Calu3 (cell line): ENCODE data around the gene CRCP. TPM values are rescaled to one million over a fixed set of nuclear protein-coding genes. Genes with fewer than 3 reads are reported as not detected.
A peak's percentile ranks its signal among the peaks of the same experiment; 100 is the strongest.
"Not testable (repeated sequence)": the region's sequence is repeated elsewhere in the genome, so short reads cannot be mapped to it uniquely, and the experiment has no call there.

Experiments used
- BruUV-seq: library from RNA; stranded (reverse); fragments of 400-500 nt; replicated peaks from 2 replicates; lab custom pipeline; 2021; lab: Mats Ljungman, UMichigan
- CTCF ChIA-PET: fragments of 300-600 bp; sonication (Branson Sonifier 250); formaldehyde crosslinking; loops from one replicate; lab custom pipeline; 2022; ENCODE audit warnings: antibody characterized with exemption; lab: Charles Lee
- DNase-seq: peaks from one replicate; pipeline ENCODE4 v3.0.0; 2022
- H3K27ac Mint-ChIP-seq: one replicate; pipeline ENCODE4 v1.8.0; 2022; ENCODE audit warnings: mixed read lengths; ENCODE audit not compliant: unreplicated experiment
- H3K27me3 Mint-ChIP-seq: one replicate; pipeline ENCODE4 v1.8.0; 2022; ENCODE audit warnings: mixed read lengths; ENCODE audit not compliant: unreplicated experiment
- H3K36me3 Mint-ChIP-seq: one replicate; pipeline ENCODE4 v1.8.0; 2022; ENCODE audit warnings: mild to moderate bottlenecking, moderate library complexity, mixed read lengths; ENCODE audit not compliant: insufficient read depth, unreplicated experiment
- H3K4me1 Mint-ChIP-seq: one replicate; pipeline ENCODE4 v1.8.0; 2022; ENCODE audit warnings: mild to moderate bottlenecking, low read depth, mixed read lengths; ENCODE audit not compliant: unreplicated experiment
- H3K4me3 Mint-ChIP-seq: one replicate; pipeline ENCODE4 v1.8.0; 2022; ENCODE audit warnings: mild to moderate bottlenecking, low read depth, moderate library complexity, mixed read lengths; ENCODE audit not compliant: unreplicated experiment
- H3K9me3 Mint-ChIP-seq: one replicate; pipeline ENCODE4 v1.8.0; 2022; ENCODE audit warnings: low read depth, mixed read lengths; ENCODE audit not compliant: unreplicated experiment
- CTCF ChIP-seq: fragments of 200-600 bp; IDR thresholded peaks from one replicate; pipeline ENCODE4 v1.8.0; 2022; ENCODE audit warnings: antibody characterized with exemption; ENCODE audit not compliant: unreplicated experiment
- intact Hi-C: fragments of 100-400 bp; cut with micrococcal nuclease; formaldehyde crosslinking; loops from one replicate; pipeline ENCODE4 v1.10.0; 2022; ENCODE audit not compliant: unreplicated experiment
- total RNA-seq: library from RNA; stranded (reverse); gene quantifications from 2 replicates; pipeline ENCODE4 v1.2.3, GENCODE V29; 2022

CRCP gene
- total RNA-seq, 1 experiment from 2014 or later: 30.1 TPM

DNA sequence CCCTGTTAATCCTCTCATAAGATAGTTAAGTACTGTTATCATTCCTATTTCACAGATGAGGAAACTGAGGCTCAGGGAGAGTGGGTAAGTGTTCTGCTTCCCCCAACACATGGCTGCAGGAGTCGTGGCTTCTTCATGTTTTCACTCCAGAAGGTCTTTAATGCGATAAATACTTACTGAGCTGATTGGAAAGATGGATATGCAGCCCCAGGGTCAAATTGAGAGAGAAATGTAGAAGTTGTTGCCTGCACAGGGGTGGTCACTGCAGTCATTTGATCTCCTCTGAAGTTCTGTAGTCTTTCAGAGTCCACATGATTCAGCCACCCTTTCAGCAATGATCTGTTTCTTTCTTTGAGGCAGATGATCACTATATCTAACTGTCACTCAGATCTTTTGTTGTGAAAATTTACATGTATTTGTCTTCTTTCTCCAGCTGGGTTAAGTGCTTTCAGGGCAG lies 29.3 kb downstream of the CRCP start:
- H3K36me3 Mint-ChIP-seq: peaks cover 13% of the 10 kb centered on the region

GRCh38 chr7:66145400-66146104 lies 30.9 kb downstream of the CRCP start:
- CTCF ChIA-PET: no interaction called here
- no peak overlapping the region for H3K4me3 Mint-ChIP-seq
- no peaks in the 10 kb centered on the region for H3K9me3 Mint-ChIP-seq
- TF ChIP-seq CTCF: no peak
- no TSS peak for BruUV-seq
- no peaks in the 10 kb centered on the region for H3K4me1 Mint-ChIP-seq
- DNase-seq: no peak
- intact Hi-C loops: no loop called here
- H3K27me3 Mint-ChIP-seq: no peaks in the 10 kb centered on the region
- H3K27ac Mint-ChIP-seq: no peak overlapping the region
- H3K36me3 Mint-ChIP-seq: peaks cover 11% of the 10 kb centered on the region

More for the DNA sequence above, 29.3 kb downstream of the CRCP start:
- no peaks in the 10 kb centered on the region for H3K27me3 Mint-ChIP-seq
- H3K27ac Mint-ChIP-seq: no peak overlapping the region
- intact Hi-C loops: no loop called here
- TF ChIP-seq CTCF: no peak
- no peak for DNase-seq
- CTCF ChIA-PET: no interaction called here
- no peaks in the 10 kb centered on the region for H3K4me1 Mint-ChIP-seq
- no peak overlapping the region for H3K4me3 Mint-ChIP-seq
- H3K9me3 Mint-ChIP-seq: no peaks in the 10 kb centered on the region
- no TSS peak for BruUV-seq

GRCh38 chr7:66146701-66147100 lies 32.1 kb downstream of the CRCP start:
- Mint-ChIP-seq H3K27me3 (no peaks in the 10 kb centered on the region), H3K9me3 (no peaks in the 10 kb centered on the region), H3K36me3 (peaks cover 11% of the 10 kb centered on the region), H3K27ac (no peak overlapping the region), H3K4me3 (no peak overlapping the region), H3K4me1 (no peaks in the 10 kb centered on the region)
- intact Hi-C loops: no loop called here
- TF ChIP-seq CTCF: no peak
- BruUV-seq: TSS peak; percentile 25
- no peak for DNase-seq
- CTCF ChIA-PET: no interaction called here

GRCh38 chr7:66147657-66148056 lies 33.0 kb downstream of the CRCP start:
- H3K4me1 Mint-ChIP-seq, H3K9me3 Mint-ChIP-seq, BruUV-seq, DNase-seq, H3K4me3 Mint-ChIP-seq, H3K27ac Mint-ChIP-seq, intact Hi-C loops, H3K27me3 Mint-ChIP-seq: not testable (repeated sequence)
- peaks cover 13% of the 10 kb centered on the region for H3K36me3 Mint-ChIP-seq
- CTCF ChIA-PET: interaction anchor here (0.6 to 0.7 kb wide), 3 partner anchors 112 to 293 kb away, joined by 3 read pairs; no protein-coding TSS in a partner anchor

DNA sequence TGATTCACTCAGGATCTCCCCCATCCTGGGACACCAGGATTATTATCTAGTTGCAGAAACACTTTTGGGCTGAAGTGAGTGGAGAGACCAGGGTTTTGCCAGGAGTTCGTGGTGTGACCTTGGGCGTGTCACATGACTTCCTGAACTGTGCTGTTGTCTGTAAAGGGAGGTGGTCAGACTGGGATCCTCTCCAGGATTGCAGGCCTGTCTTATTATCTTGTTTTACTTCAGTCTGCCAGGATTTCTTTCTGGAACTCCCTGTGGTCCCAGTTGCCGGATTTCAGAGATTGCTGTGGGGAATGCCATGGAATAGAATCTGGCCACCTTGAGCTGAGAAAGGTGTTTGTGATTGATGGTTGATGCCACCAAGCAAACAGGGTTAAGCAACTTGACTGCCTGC lies 35.8 kb downstream of the CRCP start:
- Mint-ChIP-seq H3K9me3 (no peaks in the 10 kb centered on the region), H3K27me3 (no peaks in the 10 kb centered on the region), H3K27ac (no peak overlapping the region), H3K4me1 (no peaks in the 10 kb centered on the region), H3K36me3 (peaks cover 18% of the 10 kb centered on the region), H3K4me3 (no peak overlapping the region)
- intact Hi-C loops: loop anchor here (10.0 kb wide), 1 partner anchor 116 kb away; no protein-coding TSS in a partner anchor
- DNase-seq: no peak
- CTCF ChIA-PET: no interaction called here
- BruUV-seq: no TSS peak
- no peak for TF ChIP-seq CTCF
